Fibroblast of lung (primary cell): ENCODE measurements around the gene LRTM1.

Experiments used
- EZH2 ChIP-seq: IDR thresholded peaks from 2 replicates; pipeline ENCODE4 v1.5.1; 2012; ENCODE audit warnings: low read length, control low read depth, mild to moderate bottlenecking; ENCODE audit errors: missing control alignments
- TF ChIP-seq, protein P1 (sequence below), 2 donors: IDR thresholded peaks in 1 of 2; conservative IDR thresholded peaks in 1 of 2; 1 replicate in 1 of 2; 2 replicates in 1 of 2; pipeline ENCODE4 v1.5.1; 2011 to 2012; ENCODE audit warnings: low read length in 2 of 2, control low read depth in 1 of 2, inconsistent platforms in 1 of 2, low read depth in 1 of 2, mild to moderate bottlenecking in 1 of 2

DNA sequence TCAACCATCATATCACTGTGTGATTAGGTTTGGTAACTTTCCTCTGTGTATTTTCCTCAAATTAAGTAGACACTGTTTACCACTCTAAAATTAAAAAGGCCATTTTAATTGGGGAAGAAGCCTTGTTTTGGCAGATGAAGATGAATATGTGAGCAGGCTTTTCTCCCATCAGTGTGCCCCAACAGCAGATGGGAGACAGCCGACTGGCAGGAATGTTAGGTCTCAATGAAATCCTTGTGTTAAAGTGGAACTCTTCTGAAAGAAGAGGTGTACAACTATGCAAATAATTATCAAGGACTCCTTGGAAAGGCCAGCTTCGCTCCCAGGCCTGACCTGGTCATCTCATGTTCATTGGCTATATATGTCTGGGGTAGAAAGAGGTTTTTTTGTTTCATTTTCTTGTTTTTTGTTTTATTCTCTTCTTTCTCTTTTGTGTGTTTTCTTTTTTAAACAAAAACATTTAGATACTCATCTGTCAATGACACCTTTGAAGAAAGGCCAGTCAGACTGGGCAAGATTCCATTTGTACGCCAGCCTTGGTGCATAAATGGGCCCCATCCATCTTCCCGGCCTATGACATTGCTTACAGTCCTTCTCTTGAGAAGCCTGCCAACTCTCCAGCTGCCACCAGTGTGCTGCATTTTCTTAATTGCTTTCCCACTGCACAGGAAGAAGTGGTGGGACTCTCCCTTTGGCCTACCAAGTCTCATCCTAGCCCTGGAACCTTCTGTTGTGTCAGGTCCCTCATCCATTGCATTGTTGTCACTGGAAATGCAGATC is 25.8 kb downstream of the LRTM1 start:
- TF ChIP-seq, protein P1, sequence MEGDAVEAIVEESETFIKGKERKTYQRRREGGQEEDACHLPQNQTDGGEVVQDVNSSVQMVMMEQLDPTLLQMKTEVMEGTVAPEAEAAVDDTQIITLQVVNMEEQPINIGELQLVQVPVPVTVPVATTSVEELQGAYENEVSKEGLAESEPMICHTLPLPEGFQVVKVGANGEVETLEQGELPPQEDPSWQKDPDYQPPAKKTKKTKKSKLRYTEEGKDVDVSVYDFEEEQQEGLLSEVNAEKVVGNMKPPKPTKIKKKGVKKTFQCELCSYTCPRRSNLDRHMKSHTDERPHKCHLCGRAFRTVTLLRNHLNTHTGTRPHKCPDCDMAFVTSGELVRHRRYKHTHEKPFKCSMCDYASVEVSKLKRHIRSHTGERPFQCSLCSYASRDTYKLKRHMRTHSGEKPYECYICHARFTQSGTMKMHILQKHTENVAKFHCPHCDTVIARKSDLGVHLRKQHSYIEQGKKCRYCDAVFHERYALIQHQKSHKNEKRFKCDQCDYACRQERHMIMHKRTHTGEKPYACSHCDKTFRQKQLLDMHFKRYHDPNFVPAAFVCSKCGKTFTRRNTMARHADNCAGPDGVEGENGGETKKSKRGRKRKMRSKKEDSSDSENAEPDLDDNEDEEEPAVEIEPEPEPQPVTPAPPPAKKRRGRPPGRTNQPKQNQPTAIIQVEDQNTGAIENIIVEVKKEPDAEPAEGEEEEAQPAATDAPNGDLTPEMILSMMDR (conservative IDR thresholded peaks at IDR 0.05 in 1 of 2, IDR thresholded peaks at IDR 0.05 in 1 of 2; ENCODE audit: low read depth in 1 of 2, low read length in 2 of 2), result no peak
- TF ChIP-seq EZH2, result no peak
